Muscle of leg (tissue), 11 donors: ENCODE results near the gene KCNG2. TPM values are rescaled to one million over a fixed set of nuclear protein-coding genes. Genes with fewer than 3 reads are reported as not detected.

Experiments
- DNase-seq: peaks from one replicate; pipeline ENCODE4 v3.0.0; 2013
- H3K27ac ChIP-seq: one replicate; pipeline ENCODE4 v1.5.1; 2013; ENCODE audit warnings: mild to moderate bottlenecking, low read length, control low read depth
- H3K27me3 ChIP-seq: one replicate; pipeline ENCODE4 v1.6.1; 2013; ENCODE audit warnings: low read length; ENCODE audit not compliant: control insufficient read depth, insufficient read depth
- H3K36me3 ChIP-seq: one replicate; pipeline ENCODE4 v1.6.1; 2013; ENCODE audit warnings: low read length; ENCODE audit not compliant: control insufficient read depth, insufficient read depth
- H3K4me1 ChIP-seq: one replicate; pipeline ENCODE4 v1.6.1; 2013; ENCODE audit warnings: low read length; ENCODE audit not compliant: control insufficient read depth, insufficient read depth
- H3K4me3 ChIP-seq: one replicate; pipeline ENCODE4 v1.5.1; 2013; ENCODE audit warnings: low read length, control low read depth
- H3K9me3 ChIP-seq: replicated peaks from 2 replicates; pipeline ENCODE4 v1.6.1; 2013; ENCODE audit warnings: low read depth, low read length; ENCODE audit not compliant: control insufficient read depth
- WGBS: methylation state at CpG from one replicate; pipeline ENCODE4 v1.1.5; 2013; ENCODE audit warnings: missing lambda C conversion rate; ENCODE audit not compliant: insufficient coverage; 5-methylcytosine and 5-hydroxymethylcytosine counted together
- polyA plus RNA-seq, 8 donors: library from polyadenylated mRNA; unstranded; fragments of 120-200 nt; gene quantifications; one replicate each; pipeline versions ENCODE4 v1.2.1 to v1.2.3, GENCODE V29; 2013; ENCODE audit warnings: inconsistent platforms in 1 of 8, low replicate concordance in 1 of 8; ENCODE audit not compliant: insufficient read length in 8 of 8, insufficient read depth in 1 of 8
- total RNA-seq: library from RNA; stranded (reverse); fragments of 120-200 nt; gene quantifications from one replicate; pipeline ENCODE4 v1.2.4, GENCODE V29; 2013

The KCNG2 gene
- total and polyA plus RNA-seq, 9 donors, result 0.44 to 1.1 (median 0.63) TPM

- H3K4me3 ChIP-seq, result no peak overlapping the region
- peaks cover 50% of the 10 kb centered on the region for H3K27me3 ChIP-seq
- WGBS, result 76% methylated on average over 29 of the region's 30 CpGs
- H3K36me3 ChIP-seq, result no peaks in the 10 kb centered on the region
- H3K9me3 ChIP-seq, result no peaks in the 10 kb centered on the region
- H3K27ac ChIP-seq, result no peak overlapping the region
- H3K4me1 ChIP-seq, result peaks cover 34% of the 10 kb centered on the region
- no peak for DNase-seq
These were observed 2.1 kb downstream of the KCNG2 start for GRCh38 chr18:79799619-79800370.

- Histone ChIP-seq H3K9me3 (no peaks in the 10 kb centered on the region), H3K36me3 (no peaks in the 10 kb centered on the region), H3K27me3 (peaks cover 50% of the 10 kb centered on the region), H3K4me3 (no peak overlapping the region), H3K27ac (no peak overlapping the region), H3K4me1 (peaks cover 32% of the 10 kb centered on the region)
- no peak for DNase-seq
- 88% methylated on average over 35 of the region's 39 CpGs for WGBS
These were observed 2.8 kb downstream of the KCNG2 start for GRCh38 chr18:79800371-79801180.

GRCh38 chr18:79801217-79801616 lies 3.5 kb downstream of the KCNG2 start:
- H3K27me3 ChIP-seq, result peaks cover 48% of the 10 kb centered on the region
- no peaks in the 10 kb centered on the region for H3K9me3 ChIP-seq
- WGBS, result 93% methylated on average over 9 of the region's 13 CpGs
- no peak overlapping the region for H3K27ac ChIP-seq
- H3K36me3 ChIP-seq, result no peaks in the 10 kb centered on the region
- DNase-seq, result no peak
- peaks cover 27% of the 10 kb centered on the region for H3K4me1 ChIP-seq
- H3K4me3 ChIP-seq, result no peak overlapping the region

GRCh38 chr18:79801641-79802040 lies 3.9 kb downstream of the KCNG2 start:
- peaks cover 24% of the 10 kb centered on the region for H3K4me1 ChIP-seq
- no peak overlapping the region for H3K4me3 ChIP-seq
- no peak for DNase-seq
- H3K36me3 ChIP-seq, result no peaks in the 10 kb centered on the region
- H3K27ac ChIP-seq, result no peak overlapping the region
- WGBS, result 83% methylated on average over 1 of the region's 9 CpGs
- peaks cover 45% of the 10 kb centered on the region for H3K27me3 ChIP-seq
- H3K9me3 ChIP-seq, result no peaks in the 10 kb centered on the region

- 75% methylated on average over 16 of the region's 18 CpGs for WGBS
- no peak for DNase-seq
- Histone ChIP-seq H3K36me3 (no peaks in the 10 kb centered on the region), H3K27me3 (peaks cover 38% of the 10 kb centered on the region), H3K4me3 (no peak overlapping the region), H3K9me3 (no peaks in the 10 kb centered on the region), H3K4me1 (peaks cover 18% of the 10 kb centered on the region), H3K27ac (no peak overlapping the region)
These were observed 4.6 kb downstream of the KCNG2 start for GRCh38 chr18:79802298-79802697.

GRCh38 chr18:79803611-79804051 lies 5.9 kb downstream of the KCNG2 start:
- no peak overlapping the region for H3K27ac ChIP-seq
- peaks cover 30% of the 10 kb centered on the region for H3K27me3 ChIP-seq
- H3K4me3 ChIP-seq, result no peak overlapping the region
- no peaks in the 10 kb centered on the region for H3K9me3 ChIP-seq
- no peak for DNase-seq
- WGBS, result 82% methylated on average over 14 of the region's 14 CpGs
- peaks cover 9% of the 10 kb centered on the region for H3K4me1 ChIP-seq
- no peaks in the 10 kb centered on the region for H3K36me3 ChIP-seq

- H3K27ac ChIP-seq, result no peak overlapping the region
- H3K36me3 ChIP-seq, result no peaks in the 10 kb centered on the region
- DNase-seq, result no peak
- no peak overlapping the region for H3K4me3 ChIP-seq
- no peaks in the 10 kb centered on the region for H3K9me3 ChIP-seq
- H3K4me1 ChIP-seq, result peaks cover 3% of the 10 kb centered on the region
- peaks cover 24% of the 10 kb centered on the region for H3K27me3 ChIP-seq
- WGBS, result 85% methylated on average over 14 of the region's 15 CpGs
These were observed 6.5 kb downstream of the KCNG2 start for GRCh38 chr18:79804130-79804787.

- no peak overlapping the region for H3K27ac ChIP-seq
- no peak for DNase-seq
- 72% methylated on average over 13 of the region's 18 CpGs for WGBS
- H3K4me1 ChIP-seq, result no peaks in the 10 kb centered on the region
- no peaks in the 10 kb centered on the region for H3K9me3 ChIP-seq
- H3K36me3 ChIP-seq, result no peaks in the 10 kb centered on the region
- peaks cover 13% of the 10 kb centered on the region for H3K27me3 ChIP-seq
- H3K4me3 ChIP-seq, result no peak overlapping the region
These were observed 7.6 kb downstream of the KCNG2 start for GRCh38 chr18:79805211-79805887.

GRCh38 chr18:79805926-79806487 lies 8.3 kb downstream of the KCNG2 start:
- no peak for DNase-seq
- Histone ChIP-seq H3K27me3 (peaks cover 8% of the 10 kb centered on the region), H3K36me3 (no peaks in the 10 kb centered on the region), H3K27ac (no peak overlapping the region), H3K9me3 (no peaks in the 10 kb centered on the region), H3K4me3 (no peak overlapping the region), H3K4me1 (no peaks in the 10 kb centered on the region)
- 72% methylated on average over 14 of the region's 16 CpGs for WGBS
